Small intestine (tissue), 7 donors: ENCODE results near the gene DPH2. TPM values are rescaled to one million over a fixed set of nuclear protein-coding genes. Genes with fewer than 3 reads are reported as not detected.

ENCODE experiments used
- DNase-seq, 2 donors: peaks; one replicate each; pipeline versions ENCODE4 v3.0.0 to v3.0.0-alpha.2; 2013
- FAIRE-seq: peaks from 2 replicates; lab custom pipeline; 2012; peaks lifted over from hg19 to GRCh38; lab: Jason Lieb, UNC
- H3K27ac ChIP-seq, 3 donors: one replicate each; pipeline ENCODE4 v1.5.1; 2013; ENCODE audit warnings: low read length in 2 of 3, mild to moderate bottlenecking in 2 of 3, control low read depth in 1 of 3, inconsistent platforms in 1 of 3, low read depth in 1 of 3, moderate library complexity in 1 of 3
- H3K27me3 ChIP-seq, 3 donors: one replicate each; pipeline ENCODE4 v1.6.1; 2013; ENCODE audit warnings: low read length in 3 of 3, inconsistent platforms in 1 of 3; ENCODE audit not compliant: control insufficient read depth in 3 of 3, insufficient read depth in 3 of 3
- H3K36me3 ChIP-seq, 3 donors: one replicate each; pipeline ENCODE4 v1.6.1; 2013; ENCODE audit warnings: low read length in 3 of 3, inconsistent platforms in 1 of 3, low read depth in 1 of 3, mild to moderate bottlenecking in 1 of 3, moderate library complexity in 1 of 3; ENCODE audit not compliant: control insufficient read depth in 3 of 3, insufficient read depth in 2 of 3
- H3K4me1 ChIP-seq, 3 donors: one replicate each; pipeline ENCODE4 v1.6.1; 2013; ENCODE audit warnings: low read length in 2 of 3, inconsistent platforms in 1 of 3, low read depth in 1 of 3, mild to moderate bottlenecking in 1 of 3, moderate library complexity in 1 of 3; ENCODE audit not compliant: control insufficient read depth in 3 of 3, insufficient read depth in 2 of 3
- H3K4me3 ChIP-seq, 3 donors: one replicate each; pipeline ENCODE4 v1.5.1; 2013; ENCODE audit warnings: low read length in 3 of 3, control low read depth in 1 of 3, inconsistent platforms in 1 of 3, low read depth in 1 of 3, mild to moderate bottlenecking in 1 of 3, moderate library complexity in 1 of 3
- H3K9me3 ChIP-seq, 2 donors: one replicate each; pipeline ENCODE4 v1.6.1; 2013; ENCODE audit warnings: low read depth in 1 of 2, low read length in 1 of 2; ENCODE audit not compliant: control insufficient read depth in 2 of 2, insufficient read depth in 1 of 2
- WGBS, 3 donors: extraction: QIAGEN DNeasy Blood & Tissue Kit; methylation state at CpG; one replicate each; pipeline ENCODE4 v1.1.7; 2013; 5-methylcytosine and 5-hydroxymethylcytosine counted together
- polyA plus RNA-seq, 4 donors: library from polyadenylated mRNA; stranded (reverse) in 3 of 4; unstranded in 1 of 4; fragments of 200-250 nt in 3 of 4; fragments of 120-200 nt in 1 of 4; gene quantifications; one replicate each; pipeline versions ENCODE4 v1.2.1 to v1.2.3, GENCODE V29; 2013
- donor health status: healthy with polysubstance abuse.
- donor health status: control.
- donor health status: control.
- donor health status: Bipolar disorder and iron deficiency.
- donor health status: healthy.

Gene DPH2
- polyA plus RNA-seq, 4 donors, result 5.8 to 25.2 (median 15.6) TPM

- DNase-seq (no peak), FAIRE-seq (no peak)
- Histone ChIP-seq H3K4me3 (no peak overlapping the region), H3K9me3 (no peaks in the 10 kb centered on the region), H3K36me3 (peaks cover 3 to 52% (median 6%) of the 10 kb centered on the region in 3 donors), H3K4me1 (no peaks in the 10 kb centered on the region), H3K27ac (no peak overlapping the region), H3K27me3 (no peaks in the 10 kb centered on the region)
- WGBS, 3 donors, result 91 to 95% (median 94%) methylated on average over 5 of the region's 5 CpGs
Observed at GRCh38 chr1:43954036-43954435, 15.8 kb upstream of the DPH2 start.

GRCh38 chr1:43956234-43956633 lies 13.6 kb upstream of the DPH2 start:
- 97% methylated on average over 8 of the region's 8 CpGs for WGBS, 3 donors
- H3K4me1 ChIP-seq, result no peaks in the 10 kb centered on the region
- H3K27me3 ChIP-seq, result no peaks in the 10 kb centered on the region
- H3K27ac ChIP-seq, result no peak overlapping the region
- DNase-seq (no peak), FAIRE-seq (no peak)
- H3K4me3 ChIP-seq, result no peak overlapping the region
- no peaks in the 10 kb centered on the region for H3K9me3 ChIP-seq
- peaks cover 3 to 54% (median 6%) of the 10 kb centered on the region in 3 donors for H3K36me3 ChIP-seq

- DNase-seq, result no peak
- no peaks in the 10 kb centered on the region for H3K9me3 ChIP-seq
- H3K27ac ChIP-seq, result no peak overlapping the region
- H3K4me3 ChIP-seq, result no peak overlapping the region
- FAIRE-seq, result no peak
- H3K27me3 ChIP-seq, result no peaks in the 10 kb centered on the region
- H3K4me1 ChIP-seq, result no peaks in the 10 kb centered on the region
- H3K36me3 ChIP-seq, result peaks cover 6 to 64% (median 9%) of the 10 kb centered on the region in 3 donors
- WGBS, 3 donors, result 89 to 91% (median 91%) methylated on average over 7 of the region's 7 CpGs
Observed at GRCh38 chr1:43957407-43958040, 12.3 kb upstream of the DPH2 start.

GRCh38 chr1:43958351-43959255 lies 11.2 kb upstream of the DPH2 start:
- H3K27ac ChIP-seq, result no peak overlapping the region
- 90 to 93% (median 92%) methylated on average over 9 of the region's 9 CpGs for WGBS, 3 donors
- FAIRE-seq (no peak), DNase-seq (no peak)
- H3K4me3 ChIP-seq, result no peak overlapping the region
- H3K27me3 ChIP-seq, result no peaks in the 10 kb centered on the region
- no peaks in the 10 kb centered on the region for H3K4me1 ChIP-seq
- no peaks in the 10 kb centered on the region for H3K9me3 ChIP-seq
- peaks cover 6 to 64% (median 12%) of the 10 kb centered on the region in 3 donors for H3K36me3 ChIP-seq

- Histone ChIP-seq H3K36me3 (peaks cover 6 to 76% (median 12%) of the 10 kb centered on the region in 3 donors), H3K4me3 (no peak overlapping the region), H3K27me3 (no peaks in the 10 kb centered on the region), H3K4me1 (no peaks in the 10 kb centered on the region), H3K9me3 (no peaks in the 10 kb centered on the region), H3K27ac (no peak overlapping the region)
- DNase-seq (no peak), FAIRE-seq (no peak)
- WGBS, 3 donors, result 94 to 96% (median 95%) methylated on average over 8 of the region's 8 CpGs
Observed at GRCh38 chr1:43960798-43961197, 9.0 kb upstream of the DPH2 start.

- Histone ChIP-seq H3K27me3 (no peaks in the 10 kb centered on the region), H3K9me3 (no peaks in the 10 kb centered on the region), H3K4me1 (no peaks in the 10 kb centered on the region), H3K36me3 (peaks cover 6 to 78% (median 8%) of the 10 kb centered on the region in 3 donors), H3K27ac (no peak overlapping the region), H3K4me3 (no peak overlapping the region)
- FAIRE-seq, result no peak
- DNase-seq, result no peak
- 81 to 98% (median 91%) methylated on average over 3 of the region's 3 CpGs for WGBS, 3 donors
Observed at GRCh38 chr1:43961692-43962091, 8.1 kb upstream of the DPH2 start.

- peaks cover 6 to 78% (median 8%) of the 10 kb centered on the region in 3 donors for H3K36me3 ChIP-seq
- DNase-seq (no peak), FAIRE-seq (no peak)
- 87 to 95% (median 94%) methylated on average over 2 of the region's 2 CpGs for WGBS, 3 donors
- no peak overlapping the region for H3K27ac ChIP-seq
- H3K4me1 ChIP-seq, result no peaks in the 10 kb centered on the region
- H3K27me3 ChIP-seq, result no peaks in the 10 kb centered on the region
- no peaks in the 10 kb centered on the region for H3K9me3 ChIP-seq
- no peak overlapping the region for H3K4me3 ChIP-seq
Observed at GRCh38 chr1:43962324-43962723, 7.5 kb upstream of the DPH2 start.

- DNase-seq (no peak), FAIRE-seq (no peak)
- 92 to 98% (median 96%) methylated on average over 3 of the region's 3 CpGs for WGBS, 3 donors
- Histone ChIP-seq H3K9me3 (peaks cover 0 to 3% of the 10 kb centered on the region in 2 donors), H3K4me1 (no peaks in the 10 kb centered on the region), H3K27me3 (no peaks in the 10 kb centered on the region), H3K4me3 (no peak overlapping the region), H3K27ac (no peak overlapping the region), H3K36me3 (peaks cover 3 to 78% (median 8%) of the 10 kb centered on the region in 3 donors)
Observed at GRCh38 chr1:43963006-43963405, 6.8 kb upstream of the DPH2 start.
